ENCODE results near the gene FBXL7. TPM values are rescaled to one million over a fixed set of nuclear protein-coding genes. Genes with fewer than 3 reads are reported as not detected.

FBXL7 gene
- total and polyA plus RNA-seq, 2 experiments from 2014 or later: 4.5 to 15.2 TPM

- Histone ChIP-seq H3K36me3 (ENCODE audit: insufficient read depth) (no peaks in the 10 kb centered on the region), H3K4me1 (ENCODE audit: insufficient read depth) (peaks cover 7% of the 10 kb centered on the region; the same call in 1 of the 2 replicates), H4K20me1 (replicated peaks; ENCODE audit: insufficient read depth) (no peaks in the 10 kb centered on the region), H3K27ac (ENCODE audit: low read depth) (no peak overlapping the region), H3K79me2 (replicated peaks; ENCODE audit: insufficient read depth) (no peaks in the 10 kb centered on the region), H3F3A (replicated peaks; ENCODE audit: low read depth) (no peaks in the 10 kb centered on the region), H3K9me2 (ENCODE audit: insufficient read depth) (no peaks in the 10 kb centered on the region), H2AFZ (no peak overlapping the region), H3K4me3 (no peak overlapping the region), H3K27me3 (ENCODE audit: insufficient read depth) (no peaks in the 10 kb centered on the region), H3K4me2 (no peak overlapping the region)
- H3K27me3 Mint-ChIP-seq (ENCODE audit: insufficient read depth, low read depth, poor library complexity): no peaks in the 10 kb centered on the region
- H3K4me3 Mint-ChIP-seq: no peak overlapping the region
- TF ChIP-seq CREB1 (CRISPR knock-in tag; IDR thresholded peaks at IDR 0.05; ENCODE audit: low read depth) (no peak), STAT1 (IDR thresholded peaks at IDR 0.05; ENCODE audit: unreplicated experiment) (no peak), ZNF331 (CRISPR knock-in tag; IDR thresholded peaks at IDR 0.05; ENCODE audit: low read depth) (no peak), EZH2phosphoT487 (IDR thresholded peaks at IDR 0.05; ENCODE audit: unreplicated experiment) (no peak), POLR2AphosphoS5 (IDR thresholded peaks at IDR 0.05; ENCODE audit: low read depth) (no peak)
- ATAC-seq (no peak), DNase-seq (ENCODE audit: low spot score) (no peak)
- H3K4me1 Mint-ChIP-seq: peaks cover 7% of the 10 kb centered on the region
- no peak overlapping the region for H3K27ac Mint-ChIP-seq
- no peaks in the 10 kb centered on the region for H3K9me3 Mint-ChIP-seq
- no peaks in the 10 kb centered on the region for H3K36me3 Mint-ChIP-seq (ENCODE audit: low read depth)
Observed at GRCh38 chr5:15899481-15899880, 399.5 kb downstream of the FBXL7 start.

- Mint-ChIP-seq H3K4me1 (peaks cover 7% of the 10 kb centered on the region), H3K9me3 (no peaks in the 10 kb centered on the region), H3K4me3 (no peak overlapping the region), H3K27ac (no peak overlapping the region), H3K27me3 (ENCODE audit: insufficient read depth, low read depth, poor library complexity) (no peaks in the 10 kb centered on the region), H3K36me3 (ENCODE audit: low read depth) (no peaks in the 10 kb centered on the region)
- Histone ChIP-seq H3K4me1 (ENCODE audit: insufficient read depth) (peaks cover 5% of the 10 kb centered on the region; the same call in 1 of the 2 replicates), H3K27ac (ENCODE audit: low read depth) (no peak overlapping the region), H3K9me2 (ENCODE audit: insufficient read depth) (no peaks in the 10 kb centered on the region), H4K20me1 (replicated peaks; ENCODE audit: insufficient read depth) (no peaks in the 10 kb centered on the region), H3K27me3 (ENCODE audit: insufficient read depth) (no peaks in the 10 kb centered on the region), H3K79me2 (replicated peaks; ENCODE audit: insufficient read depth) (no peaks in the 10 kb centered on the region), H2AFZ (no peak overlapping the region), H3K4me3 (no peak overlapping the region), H3K4me2 (no peak overlapping the region), H3F3A (replicated peaks; ENCODE audit: low read depth) (no peaks in the 10 kb centered on the region), H3K36me3 (ENCODE audit: insufficient read depth) (no peaks in the 10 kb centered on the region)
- DNase-seq (ENCODE audit: low spot score) (no peak), ATAC-seq (no peak)
- TF ChIP-seq ETS1 (IDR thresholded peaks at IDR 0.05) (no peak), CREB1 (CRISPR knock-in tag; IDR thresholded peaks at IDR 0.05; ENCODE audit: low read depth) (no peak), JUNB (IDR thresholded peaks at IDR 0.05; ENCODE audit: unreplicated experiment) (no peak), REST (IDR thresholded peaks at IDR 0.05; ENCODE audit: unreplicated experiment) (no peak), ZNF462 (CRISPR knock-in tag; IDR thresholded peaks at IDR 0.05) (no peak), EZH2 (IDR thresholded peaks at IDR 0.05; ENCODE audit: low read depth, unreplicated experiment) (no peak)
Observed at GRCh38 chr5:15901151-15901550, 401.2 kb downstream of the FBXL7 start.
